SH-SY5Y (cell line): ENCODE data around the gene OR51A4.

ENCODE experiments used
- GATA2 ChIP-seq: IDR thresholded peaks from 2 replicates; pipeline ENCODE4 v1.6.1; 2011; ENCODE audit warnings: mild to moderate bottlenecking, low read depth, low read length
- GATA3 ChIP-seq: IDR thresholded peaks from 2 replicates; pipeline ENCODE4 v1.6.1; 2011; ENCODE audit warnings: low read depth, mild to moderate bottlenecking, low read length, moderate library complexity

- no peak for TF ChIP-seq GATA3
- no peak for TF ChIP-seq GATA2
These were observed 36.4 kb upstream of the OR51A4 start for GRCh38 chr11:4983841-4984240.
